BLaER1 treated with 17β-estradiol and CSF1 and Interleukin-3, amounts not matched to agents 10 nM and 100 nM (cell line): ENCODE measurements around the gene TFDP1.
"Not testable (repeated sequence)": the region's sequence is repeated elsewhere in the genome, so short reads cannot be mapped to it uniquely, and the experiment has no call there.

Experiments
- H3K27ac ChIP-seq, 11 experiments: shearing (Covaris generic); formaldehyde crosslinking; 2 replicates each; pipeline ENCODE4 v1.8.1; 2022
- H3K27me3 ChIP-seq, 11 experiments: shearing (Covaris generic); formaldehyde crosslinking; 2 replicates each; pipeline ENCODE4 v1.8.1; 2022
- H3K36me3 ChIP-seq, 11 experiments: shearing (Covaris generic); formaldehyde crosslinking; 2 replicates each; pipeline ENCODE4 v1.8.1; 2022
- H3K4me1 ChIP-seq, 10 experiments: shearing (Covaris generic); formaldehyde crosslinking; 2 replicates each; pipeline ENCODE4 v1.8.1; 2022
- H3K4me2 ChIP-seq, 11 experiments: shearing (Covaris generic); formaldehyde crosslinking; 2 replicates each; pipeline ENCODE4 v1.8.1; 2022
- H3K4me3 ChIP-seq, 10 experiments: shearing (Covaris generic); formaldehyde crosslinking; 2 replicates each; pipeline ENCODE4 v1.8.1; 2022
- H3K9ac ChIP-seq, 11 experiments: shearing (Covaris generic); formaldehyde crosslinking; 2 replicates each; pipeline ENCODE4 v1.8.1; 2022
- H3K9me3 ChIP-seq, 11 experiments: shearing (Covaris generic); formaldehyde crosslinking; replicated peaks in 1 of 11; 2 replicates each; pipeline ENCODE4 v1.8.1; 2022
- H4K20me1 ChIP-seq, 11 experiments: shearing (Covaris generic); formaldehyde crosslinking; 2 replicates each; pipeline ENCODE4 v1.8.1; 2022
- Cebpa-rat ChIP-seq, 11 experiments: shearing (Covaris generic); IDR thresholded peaks; 2 replicates each; pipeline ENCODE4 v1.8.1; 2022

The TFDP1 gene

GRCh38 chr13:113616991-113617749 lies 32.6 kb downstream of the TFDP1 start:
- H3K4me2 ChIP-seq: peak overlapping the region in 9 of 11 experiments; percentile 20 to 72 (median 48); a peak in 15 of 22 replicates
- peaks cover 56 to 98% (median 79%) of the 10 kb centered on the region in 11 experiments for H3K36me3 ChIP-seq
- peaks cover 6 to 37% (median 30%) of the 10 kb centered on the region in 10 experiments; a peak in 18 of 20 replicates for H3K4me1 ChIP-seq
- H3K4me3 ChIP-seq: no peak overlapping the region
- H4K20me1 ChIP-seq: peaks cover 59 to 100% (median 100%) of the 10 kb centered on the region in 11 experiments
- H3K9ac ChIP-seq: peak overlapping the region in 8 of 11 experiments; percentile 12 to 54 (median 41); a peak in 11 of 22 replicates
- H3K9me3 ChIP-seq: no peaks in the 10 kb centered on the region
- no peak for TF ChIP-seq Cebpa-rat (IDR thresholded peaks at IDR 0.05)
- H3K27ac ChIP-seq: peak overlapping the region in 8 of 11 experiments; percentile 10 to 64 (median 36); a peak in 11 of 22 replicates
- H3K27me3 ChIP-seq: no peaks in the 10 kb centered on the region

DNA sequence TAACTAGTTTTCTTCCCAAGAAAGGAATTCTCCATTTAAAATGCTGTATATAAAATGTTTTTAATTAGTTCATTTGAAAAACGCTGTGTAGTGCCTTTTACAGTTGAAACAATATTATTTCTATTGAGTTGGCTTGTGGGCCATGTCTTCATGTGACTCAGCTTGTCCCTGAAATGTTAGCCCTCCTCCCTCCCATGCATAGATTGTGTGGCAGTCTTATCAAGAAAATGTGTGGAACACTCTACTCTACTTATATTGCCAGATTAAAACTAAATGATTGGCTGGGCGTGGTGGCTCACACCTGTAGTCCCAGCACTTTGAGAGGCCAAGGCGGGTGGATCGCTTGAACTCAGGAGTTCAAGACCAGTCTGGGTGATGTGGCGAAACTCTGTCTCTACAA lies 33.4 kb downstream of the TFDP1 start:
- Histone ChIP-seq H3K36me3 (peaks cover 51 to 98% (median 79%) of the 10 kb centered on the region in 11 experiments), H3K27me3 (no peaks in the 10 kb centered on the region), H3K27ac (no peak overlapping the region), H3K4me1 (peaks cover 6 to 37% (median 30%) of the 10 kb centered on the region in 10 experiments; a peak in 18 of 20 replicates), H3K9me3 (no peaks in the 10 kb centered on the region), H4K20me1 (peaks cover 59 to 100% (median 99%) of the 10 kb centered on the region in 11 experiments), H3K4me2 (no peak overlapping the region), H3K4me3 (no peak overlapping the region), H3K9ac (no peak overlapping the region)
- no peak for TF ChIP-seq Cebpa-rat (IDR thresholded peaks at IDR 0.05)

DNA sequence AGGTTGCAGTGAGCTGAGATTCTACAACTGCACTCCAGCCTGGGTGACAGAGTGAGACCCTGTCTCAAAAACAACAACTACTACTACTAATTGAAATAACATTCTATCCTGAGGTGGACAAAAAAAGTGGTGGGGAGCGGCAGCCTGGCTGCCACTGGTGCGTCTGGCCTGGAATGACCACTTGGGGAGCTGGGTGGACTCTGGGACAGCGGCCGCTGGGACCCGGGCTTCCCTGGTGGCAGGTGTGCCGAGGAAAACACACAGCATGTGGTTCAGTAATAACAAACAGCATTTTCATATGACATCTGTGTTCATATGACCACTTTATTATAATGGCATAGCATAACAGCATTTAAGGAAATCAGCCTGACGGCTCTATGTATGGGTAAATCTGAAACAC lies 33.9 kb downstream of the TFDP1 start:
- Histone ChIP-seq H3K4me1 (peaks cover 6 to 37% (median 30%) of the 10 kb centered on the region in 10 experiments; a peak in 18 of 20 replicates), H3K27me3 (no peaks in the 10 kb centered on the region), H3K9ac (no peak overlapping the region), H3K9me3 (no peaks in the 10 kb centered on the region), H3K4me2 (no peak overlapping the region), H3K4me3 (no peak overlapping the region), H4K20me1 (peaks cover 58 to 100% (median 99%) of the 10 kb centered on the region in 11 experiments), H3K36me3 (peaks cover 56 to 98% (median 79%) of the 10 kb centered on the region in 11 experiments), H3K27ac (no peak overlapping the region)
- TF ChIP-seq Cebpa-rat (IDR thresholded peaks at IDR 0.05): no peak

DNA sequence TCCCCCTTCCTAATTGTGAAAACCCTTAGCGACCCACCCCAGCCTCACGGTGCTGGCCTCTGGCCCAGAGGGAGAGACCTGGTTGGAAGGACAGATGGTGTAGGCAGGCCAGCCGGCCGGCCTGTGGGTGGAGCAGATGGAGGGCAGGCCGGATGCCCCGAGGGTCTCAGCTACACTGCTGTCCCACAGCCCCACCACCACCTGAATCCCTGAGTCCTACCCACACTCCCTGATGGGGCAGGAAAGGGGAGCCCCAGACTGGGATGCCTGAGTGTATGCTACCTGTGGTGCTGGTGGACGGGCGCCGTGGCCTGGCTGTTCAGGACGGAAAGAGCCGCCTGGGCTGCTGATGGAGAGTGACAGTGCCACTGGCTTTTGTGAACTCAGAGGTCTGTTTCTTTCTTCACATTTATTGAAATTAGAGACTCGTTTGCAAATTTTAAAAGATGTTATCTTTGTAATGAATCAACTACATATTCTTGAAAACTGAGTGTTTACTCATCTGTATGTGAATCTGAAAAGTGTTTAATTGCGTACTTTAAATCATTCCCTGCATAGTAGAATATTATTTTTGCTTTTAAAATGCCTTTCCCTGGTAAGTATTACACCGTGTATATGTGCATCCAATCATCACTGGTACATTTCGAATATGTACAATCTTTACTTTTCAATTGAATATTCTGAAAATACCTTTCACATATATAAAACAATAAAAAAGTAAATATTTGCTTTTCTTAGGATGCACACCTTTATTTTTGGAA lies 35.7 kb downstream of the TFDP1 start:
- H3K4me3 ChIP-seq: no peak overlapping the region
- TF ChIP-seq Cebpa-rat (IDR thresholded peaks at IDR 0.05): no peak
- H4K20me1 ChIP-seq: peaks cover 40 to 100% (median 99%) of the 10 kb centered on the region in 11 experiments
- H3K27me3 ChIP-seq: no peaks in the 10 kb centered on the region
- H3K9ac ChIP-seq: peak overlapping the region in 4 of 11 experiments; percentile 3 to 39 (median 22); a peak in 2 of 22 replicates
- H3K9me3 ChIP-seq: peaks cover 0 to 8% (median 0%) of the 10 kb centered on the region in 11 experiments; a peak in 5 of 22 replicates
- peaks cover 6 to 24% (median 24%) of the 10 kb centered on the region in 10 experiments; a peak in 18 of 20 replicates for H3K4me1 ChIP-seq
- H3K36me3 ChIP-seq: peaks cover 59 to 98% (median 79%) of the 10 kb centered on the region in 11 experiments
- no peak overlapping the region for H3K4me2 ChIP-seq
- H3K27ac ChIP-seq: 0 out of 22 replicates have a peak overlapping the region, but pooled peaks of 1 of the 11 experiments have one; percentile 22

DNA sequence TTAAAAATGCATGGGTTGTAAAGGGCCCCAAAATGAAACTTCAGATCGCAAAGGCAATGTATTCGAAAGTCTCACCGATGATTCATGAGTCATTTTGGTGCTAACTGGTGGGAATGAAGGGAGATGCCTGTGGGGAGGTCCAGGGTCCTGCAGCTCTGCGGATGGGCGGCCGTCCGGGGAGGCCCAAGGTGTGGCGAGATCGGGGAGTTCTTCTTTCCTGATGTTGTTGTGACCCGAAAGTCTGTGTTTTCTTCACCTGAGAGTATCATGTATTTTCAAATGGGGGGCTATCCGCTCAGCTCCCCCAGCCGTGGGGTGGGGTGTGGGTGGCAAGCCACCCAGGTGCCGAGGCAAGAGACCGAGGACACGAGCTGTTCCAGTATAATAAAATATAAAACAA lies 36.5 kb downstream of the TFDP1 start:
- H3K36me3 ChIP-seq: peaks cover 52 to 98% (median 79%) of the 10 kb centered on the region in 11 experiments
- H3K9me3 ChIP-seq: peaks cover 0 to 8% (median 0%) of the 10 kb centered on the region in 11 experiments; a peak in 5 of 22 replicates
- no peak overlapping the region for H3K4me3 ChIP-seq
- peaks cover 9 to 16% (median 15%) of the 10 kb centered on the region in 10 experiments; a peak in 18 of 20 replicates for H3K4me1 ChIP-seq
- H3K27ac ChIP-seq: no peak overlapping the region
- peaks cover 36 to 100% (median 99%) of the 10 kb centered on the region in 11 experiments for H4K20me1 ChIP-seq
- TF ChIP-seq Cebpa-rat (IDR thresholded peaks at IDR 0.05): no peak
- H3K9ac ChIP-seq: no peak overlapping the region
- no peaks in the 10 kb centered on the region for H3K27me3 ChIP-seq
- H3K4me2 ChIP-seq: no peak overlapping the region

DNA sequence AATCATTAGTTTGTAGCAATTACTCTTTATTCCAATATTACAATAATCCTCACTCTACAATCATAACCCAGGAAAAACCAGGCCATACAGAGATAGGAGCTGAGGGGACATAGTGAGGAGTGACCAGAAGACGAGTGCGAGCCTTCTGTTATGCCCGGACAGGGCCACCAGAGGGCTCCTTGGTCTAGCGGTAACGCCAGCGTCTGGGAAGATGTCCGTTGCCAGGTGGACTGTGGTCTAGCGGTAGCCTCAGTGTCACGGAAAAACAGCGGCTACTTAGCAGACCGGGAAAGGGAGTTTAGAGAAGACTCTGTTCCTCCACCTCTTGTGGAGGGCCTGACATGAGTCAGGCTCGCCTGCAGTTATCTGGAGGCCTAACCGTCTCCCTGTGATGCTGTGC lies 36.9 kb downstream of the TFDP1 start:
- not testable (repeated sequence) for H3K27me3 ChIP-seq, H3K4me2 ChIP-seq, H3K27ac ChIP-seq, H3K9ac ChIP-seq, H3K4me3 ChIP-seq, H3K9me3 ChIP-seq
- H3K4me1 ChIP-seq: peaks cover 10 to 11% (median 11%) of the 10 kb centered on the region in 10 experiments; a peak in 18 of 20 replicates
- peaks cover 33 to 100% (median 99%) of the 10 kb centered on the region in 11 experiments for H4K20me1 ChIP-seq
- H3K36me3 ChIP-seq: peaks cover 52 to 97% (median 81%) of the 10 kb centered on the region in 11 experiments

DNA sequence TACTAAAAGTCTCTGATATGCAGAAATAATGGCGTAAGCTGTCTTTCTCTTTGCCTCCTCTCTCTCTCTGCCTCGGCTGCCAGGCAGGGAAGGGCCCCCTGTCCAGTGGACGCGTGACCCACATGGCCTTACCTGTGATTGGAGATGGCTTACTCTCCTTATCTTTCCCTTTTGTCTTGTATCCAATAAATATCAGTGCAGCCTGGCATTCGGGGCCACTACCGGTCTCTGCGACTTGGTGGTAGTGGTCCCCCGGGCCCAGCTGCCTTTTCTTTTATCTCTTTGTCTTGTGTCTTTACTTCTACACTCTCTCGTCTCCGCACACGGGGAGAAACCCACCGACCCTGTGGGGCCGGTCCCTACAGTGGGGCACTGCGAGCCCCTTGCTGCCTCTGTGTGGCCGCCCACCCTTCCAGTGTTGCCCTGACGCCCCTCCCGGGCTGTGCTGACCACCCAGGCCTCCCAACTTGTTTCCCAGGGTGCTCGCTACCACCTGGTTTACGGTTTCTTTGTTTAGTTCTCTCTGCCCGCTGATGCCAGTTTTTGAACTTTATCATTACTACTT lies 37.5 kb downstream of the TFDP1 start:
- not testable (repeated sequence) for H3K4me1 ChIP-seq, H3K9me3 ChIP-seq, H3K27ac ChIP-seq, H3K4me2 ChIP-seq, H3K27me3 ChIP-seq, H3K4me3 ChIP-seq, H3K9ac ChIP-seq
- Histone ChIP-seq H4K20me1 (peaks cover 27 to 100% (median 99%) of the 10 kb centered on the region in 11 experiments; a peak in 21 of 22 replicates), H3K36me3 (peaks cover 52 to 97% (median 83%) of the 10 kb centered on the region in 11 experiments)

DNA sequence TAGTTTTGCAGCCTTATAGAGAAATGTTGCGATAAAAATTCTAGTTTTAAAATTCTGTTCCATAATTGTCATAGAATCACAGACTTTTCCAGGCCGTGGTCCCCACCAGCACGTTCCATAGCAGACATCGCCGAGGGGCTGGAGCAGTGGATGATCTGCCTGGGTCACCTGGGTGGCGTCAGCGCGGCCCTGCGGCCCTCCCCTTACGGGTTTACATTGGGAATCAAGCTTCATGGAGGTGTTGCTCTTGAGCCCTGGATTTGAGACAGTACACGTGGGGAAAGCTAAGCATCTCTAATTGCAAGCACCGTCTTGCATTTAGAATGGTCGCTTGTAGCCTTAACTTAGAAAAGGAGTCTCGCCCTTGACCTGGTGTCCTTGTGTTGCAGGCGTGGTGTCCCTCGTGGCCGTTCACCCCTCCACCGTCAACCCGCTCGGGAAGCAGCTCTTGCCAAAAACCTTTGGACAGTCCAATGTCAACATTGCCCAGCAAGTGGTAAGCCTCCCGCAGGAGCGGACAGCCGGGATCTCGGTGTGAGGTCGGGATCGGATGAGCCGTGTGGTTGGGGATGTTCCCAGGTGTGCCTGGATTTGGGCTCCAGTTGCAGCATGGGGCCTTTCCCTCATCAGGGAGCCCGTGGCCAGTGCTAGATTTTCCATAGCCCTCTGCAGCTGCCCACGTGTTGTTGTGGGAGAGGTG lies 38.4 kb downstream of the TFDP1 start:
- H3K36me3 ChIP-seq: peaks cover 54 to 97% (median 85%) of the 10 kb centered on the region in 11 experiments
- H3K9ac ChIP-seq: no peak overlapping the region
- no peak overlapping the region for H3K4me3 ChIP-seq
- H3K27ac ChIP-seq: no peak overlapping the region
- peaks cover 0 to 4% (median 0%) of the 10 kb centered on the region in 10 experiments; a peak in 1 of 20 replicates for H3K4me1 ChIP-seq
- H3K4me2 ChIP-seq: no peak overlapping the region
- peaks cover 23 to 100% (median 99%) of the 10 kb centered on the region in 11 experiments; a peak in 21 of 22 replicates for H4K20me1 ChIP-seq
- H3K27me3 ChIP-seq: no peaks in the 10 kb centered on the region
- peaks cover 0 to 8% (median 0%) of the 10 kb centered on the region in 11 experiments; a peak in 5 of 22 replicates for H3K9me3 ChIP-seq
- no peak for TF ChIP-seq Cebpa-rat (IDR thresholded peaks at IDR 0.05)
